ENCODE data around the gene CHCHD10.
"Not testable (repeated sequence)": the region's sequence is repeated elsewhere in the genome, so short reads cannot be mapped to it uniquely, and the experiment has no call there.

Gene CHCHD10

GRCh38 chr22:23750367-23750713, 17.4 kb downstream of the CHCHD10 start:
- DNase-seq (ENCODE audit: low spot score), result no peak

DNA sequence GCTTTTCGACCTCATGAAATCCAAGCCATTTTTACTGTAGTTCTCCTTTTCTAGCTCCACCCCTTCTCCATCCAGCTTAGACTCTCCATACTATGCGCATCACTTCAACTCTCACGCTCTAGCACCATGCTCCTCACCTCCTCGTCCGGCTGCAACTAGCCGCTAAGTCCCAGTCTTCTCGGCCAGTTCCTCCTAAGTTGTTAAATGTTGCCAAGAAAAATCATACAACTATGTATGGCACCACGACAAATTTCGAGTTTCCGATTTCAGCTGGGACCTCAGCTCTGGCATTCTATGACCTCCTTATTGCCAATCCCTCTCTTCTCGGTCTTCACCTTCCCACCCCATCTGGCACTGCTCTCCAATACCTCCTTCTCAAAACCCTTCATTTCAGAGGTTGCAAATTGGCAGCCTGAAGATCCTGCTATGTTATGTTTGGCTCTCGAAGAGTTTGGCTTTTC, 17.9 kb downstream of the CHCHD10 start:
- no peak for DNase-seq (ENCODE audit: low spot score)

- DNase-seq (ENCODE audit: low spot score), result no peak
These were observed 22.0 kb downstream of the CHCHD10 start for GRCh38 chr22:23745791-23746190.

- DNase-seq (ENCODE audit: low spot score), result no peak
These were observed 23.3 kb downstream of the CHCHD10 start for GRCh38 chr22:23744485-23744884.

DNA sequence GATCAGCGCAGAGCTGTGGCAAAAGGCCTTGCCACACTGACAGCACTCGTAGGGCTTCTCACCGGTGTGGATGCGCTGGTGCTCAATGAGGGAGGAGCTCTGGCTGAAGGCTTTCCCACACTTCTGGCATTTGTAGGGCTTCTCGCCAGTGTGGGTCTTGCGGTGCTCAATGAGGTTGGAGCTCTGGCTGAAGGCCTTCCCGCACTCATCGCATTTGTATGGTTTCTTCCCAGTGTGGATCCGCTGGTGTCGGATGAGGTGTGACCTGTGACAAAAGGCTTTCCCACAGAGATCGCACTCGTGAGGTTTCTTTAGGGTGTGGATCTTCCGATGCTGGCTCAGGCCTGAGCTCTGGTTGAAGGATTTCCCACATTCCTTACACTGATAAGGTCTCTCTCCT, 23.8 kb downstream of the CHCHD10 start:
- no peak for DNase-seq (ENCODE audit: low spot score)

DNA sequence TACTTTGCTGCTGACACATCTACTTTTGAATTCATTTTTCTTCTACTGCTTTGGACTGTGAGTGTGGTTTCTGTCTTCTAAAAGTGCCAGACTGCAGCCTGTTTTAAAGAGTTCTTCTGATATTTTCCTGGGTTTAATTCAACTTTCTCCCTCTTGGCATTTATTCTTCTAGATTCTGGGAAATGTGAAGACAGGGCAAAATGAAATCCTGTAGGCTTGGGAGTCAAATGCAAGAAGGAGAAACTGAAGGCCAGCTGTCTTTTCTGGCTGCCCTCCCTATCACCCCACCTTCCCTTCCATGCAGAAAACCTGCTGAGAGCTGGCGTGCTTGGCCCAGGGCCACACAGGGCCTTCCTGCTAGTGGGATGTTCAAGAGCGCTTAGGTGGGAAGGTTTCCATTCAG, 24.5 kb downstream of the CHCHD10 start:
- no peak for DNase-seq (ENCODE audit: low spot score)

DNA sequence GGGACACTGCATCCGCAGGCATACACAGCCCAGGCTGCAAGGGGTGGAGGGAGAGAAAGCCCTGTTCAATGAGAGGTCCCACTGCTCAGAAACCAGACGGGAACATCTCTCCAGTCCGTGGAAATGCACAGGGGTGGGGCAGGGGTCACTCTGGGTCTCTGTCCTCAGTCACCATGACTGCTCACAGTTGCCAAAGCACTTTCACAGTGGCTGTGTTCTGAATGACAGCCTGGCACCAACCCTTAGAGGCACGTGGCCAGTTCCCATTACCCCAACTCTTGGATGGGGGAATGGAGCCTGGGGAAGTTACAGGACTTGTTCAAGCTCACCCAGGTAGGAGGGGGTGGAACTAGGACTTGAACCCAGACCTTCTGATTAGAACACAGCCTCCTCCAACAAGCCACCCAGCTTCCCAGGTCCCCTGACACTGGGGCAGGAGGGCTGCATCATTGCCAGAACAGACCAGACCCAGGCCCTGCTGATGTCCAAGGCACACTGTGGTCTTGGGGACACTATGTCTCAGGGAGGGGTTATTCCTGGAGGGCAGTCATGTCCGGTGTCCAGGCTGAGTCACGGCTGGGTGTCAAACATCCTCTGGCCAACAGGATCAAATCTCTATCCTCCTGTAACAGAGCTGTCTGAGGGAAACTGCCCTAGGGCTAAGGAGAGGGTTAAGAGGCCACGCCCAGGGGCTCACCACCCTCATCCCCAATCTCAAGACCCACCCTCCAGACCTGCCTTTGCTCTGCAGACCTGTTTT, 25.1 kb downstream of the CHCHD10 start:
- no peak for DNase-seq (ENCODE audit: low spot score)

GRCh38 chr22:23737696-23738095, 30.1 kb downstream of the CHCHD10 start:
- no peak for DNase-seq (ENCODE audit: low spot score)

DNA sequence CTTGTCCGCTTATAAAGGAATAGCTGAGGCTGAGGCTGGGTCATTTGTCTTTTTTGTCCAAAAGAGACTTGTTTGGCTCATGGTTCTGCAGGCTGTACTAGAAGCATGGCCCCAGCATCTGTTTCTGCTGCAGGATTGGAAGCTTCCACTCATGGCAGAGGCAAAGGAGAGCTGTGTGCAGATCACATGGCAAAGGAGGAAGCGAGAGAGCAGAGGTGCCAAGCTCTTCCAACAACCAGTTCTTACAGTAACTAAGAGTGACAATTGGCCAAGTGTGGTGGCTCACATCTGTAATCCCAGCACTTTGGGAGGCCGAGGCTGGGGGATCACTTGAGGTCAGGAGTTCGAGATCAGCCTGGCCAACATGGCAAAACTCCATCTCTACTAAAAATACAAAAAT, 39.7 kb downstream of the CHCHD10 start:
- DNase-seq (ENCODE audit: low spot score), result not testable (repeated sequence)

DNA sequence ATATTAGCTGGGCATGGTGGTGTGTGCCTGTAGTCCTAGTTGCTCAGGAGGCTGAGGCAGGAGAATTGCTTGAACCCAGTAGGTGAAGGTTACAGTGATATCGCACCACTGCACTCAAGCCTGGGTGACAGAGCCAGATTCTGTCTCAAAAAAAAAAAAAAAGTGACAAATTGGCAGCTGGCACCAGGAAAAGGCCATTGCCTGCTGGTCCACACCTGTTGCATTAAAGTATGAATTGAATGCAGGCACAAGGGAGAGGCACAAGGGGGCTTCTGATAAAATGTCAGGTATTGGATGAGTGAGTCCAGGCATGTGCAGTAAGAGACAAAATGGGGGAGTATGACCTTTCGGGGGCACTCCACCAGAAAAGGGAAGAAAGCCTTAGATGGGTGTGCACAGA, 45.0 kb downstream of the CHCHD10 start:
- no peak for DNase-seq (ENCODE audit: low spot score)

DNA sequence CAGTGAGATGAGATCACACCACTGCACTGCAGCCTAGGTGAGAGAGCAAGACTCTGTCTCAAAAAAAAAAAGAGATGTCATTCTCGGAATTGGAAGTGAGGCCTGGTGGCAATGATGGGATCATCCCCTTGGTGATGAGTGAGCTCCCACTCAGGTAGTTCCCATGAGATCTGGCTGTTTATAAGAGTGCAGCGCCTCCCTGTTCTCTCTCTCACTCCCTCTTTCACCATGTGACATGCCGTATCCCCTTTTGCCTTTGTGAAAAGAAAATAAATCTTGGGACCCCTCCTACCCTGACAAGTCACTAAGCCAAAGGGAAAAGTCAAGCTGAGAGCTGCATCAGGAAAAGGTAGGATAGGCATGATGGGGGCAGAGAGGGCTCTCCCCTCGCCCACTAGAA, 45.6 kb downstream of the CHCHD10 start:
- no peak for DNase-seq (ENCODE audit: low spot score)

GRCh38 chr22:23720855-23721254, 46.9 kb downstream of the CHCHD10 start:
- DNase-seq (ENCODE audit: low spot score), result no peak

GRCh38 chr22:23718371-23719165, 49.2 kb downstream of the CHCHD10 start:
- DNase-seq (ENCODE audit: low spot score), result no peak

- DNase-seq (ENCODE audit: low spot score), result peak; percentile 87
These were observed 50.7 kb downstream of the CHCHD10 start for GRCh38 chr22:23716811-23717801.
